SU-DHL-6 (cell line): ENCODE data around the gene ZNF316.
"Not testable (repeated sequence)": the region's sequence is repeated elsewhere in the genome, so short reads cannot be mapped to it uniquely, and the experiment has no call there.

Experiments used
- CTCF ChIP-seq: fragments of 200-600 bp; sonication (generic); IDR thresholded peaks from one replicate; pipeline ENCODE4 v1.5.1; 2017; ENCODE audit warnings: antibody characterized with exemption, mild to moderate bottlenecking, low read length, moderate library complexity; ENCODE audit not compliant: insufficient read depth, poor library complexity, severe bottlenecking
- EZH2phosphoT487 ChIP-seq: fragments of 200-600 bp; sonication (generic), shearing (Covaris generic); conservative IDR thresholded peaks from 2 replicates; pipeline ENCODE4 v1.6.1; 2018; ENCODE audit warnings: mild to moderate bottlenecking, antibody characterized with exemption, low read length, moderate library complexity, mixed read lengths

- TF ChIP-seq CTCF, EZH2phosphoT487: not testable (repeated sequence)
Observed at GRCh38 chr7:6670851-6671250, 33.7 kb downstream of the ZNF316 start.
